Neural progenitor cell (in vitro differentiated cells): Measurements from ENCODE around the gene EFCAB6.

Source experiments
- EZH2 ChIP-seq: fragments of 200-600 bp; sonication (generic); IDR thresholded peaks from 2 replicates; pipeline ENCODE4 v1.6.1; 2017; ENCODE audit warnings: antibody characterized with exemption, mild to moderate bottlenecking, moderate library complexity
- TF ChIP-seq, protein P1 (sequence below): fragments of 200-600 bp; sonication (generic); IDR thresholded peaks from 2 replicates; pipeline ENCODE4 v1.5.1; 2017; ENCODE audit warnings: antibody characterized with exemption, mild to moderate bottlenecking

DNA sequence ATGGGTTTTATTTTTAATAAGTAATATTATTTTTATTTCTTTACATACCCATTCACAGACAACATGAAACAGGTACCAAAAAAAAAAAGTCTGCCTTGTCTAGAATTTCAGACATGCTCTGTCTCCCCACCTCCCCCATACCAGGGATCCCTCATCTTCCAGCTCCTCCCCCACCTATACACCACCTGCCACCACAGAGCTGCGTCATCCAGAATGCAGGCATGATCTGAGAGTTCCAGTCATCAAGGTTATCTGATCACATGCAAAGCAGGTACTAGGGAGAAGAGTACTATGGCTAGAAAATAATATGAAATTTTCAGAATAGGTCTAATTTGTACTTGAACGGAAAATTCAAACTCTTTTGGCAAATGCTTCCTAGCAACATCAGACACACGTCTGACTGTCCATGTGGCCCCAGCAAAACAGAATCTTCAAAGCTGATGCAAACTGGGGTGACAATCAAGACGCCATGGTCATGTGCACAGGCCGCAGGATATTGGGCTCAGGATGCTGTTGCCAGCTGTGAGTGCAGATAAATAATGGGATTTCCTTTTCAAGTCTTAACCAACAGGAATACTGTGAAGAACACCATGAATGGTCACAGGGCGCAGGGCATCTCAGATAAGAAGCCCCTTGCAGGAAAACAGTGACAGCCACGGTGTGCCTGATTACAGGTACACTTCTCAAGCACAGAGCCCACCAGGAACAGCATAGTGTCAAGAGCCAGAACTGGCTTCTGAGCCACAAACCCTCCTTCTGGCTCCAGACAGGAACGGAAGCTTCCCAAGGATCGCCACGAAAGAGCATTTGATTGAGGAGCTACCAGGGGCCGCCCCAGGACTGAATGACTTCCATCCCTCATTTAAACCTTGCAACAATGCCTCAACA lies 169.5 kb downstream of the EFCAB6 start:
- TF ChIP-seq, protein P1, sequence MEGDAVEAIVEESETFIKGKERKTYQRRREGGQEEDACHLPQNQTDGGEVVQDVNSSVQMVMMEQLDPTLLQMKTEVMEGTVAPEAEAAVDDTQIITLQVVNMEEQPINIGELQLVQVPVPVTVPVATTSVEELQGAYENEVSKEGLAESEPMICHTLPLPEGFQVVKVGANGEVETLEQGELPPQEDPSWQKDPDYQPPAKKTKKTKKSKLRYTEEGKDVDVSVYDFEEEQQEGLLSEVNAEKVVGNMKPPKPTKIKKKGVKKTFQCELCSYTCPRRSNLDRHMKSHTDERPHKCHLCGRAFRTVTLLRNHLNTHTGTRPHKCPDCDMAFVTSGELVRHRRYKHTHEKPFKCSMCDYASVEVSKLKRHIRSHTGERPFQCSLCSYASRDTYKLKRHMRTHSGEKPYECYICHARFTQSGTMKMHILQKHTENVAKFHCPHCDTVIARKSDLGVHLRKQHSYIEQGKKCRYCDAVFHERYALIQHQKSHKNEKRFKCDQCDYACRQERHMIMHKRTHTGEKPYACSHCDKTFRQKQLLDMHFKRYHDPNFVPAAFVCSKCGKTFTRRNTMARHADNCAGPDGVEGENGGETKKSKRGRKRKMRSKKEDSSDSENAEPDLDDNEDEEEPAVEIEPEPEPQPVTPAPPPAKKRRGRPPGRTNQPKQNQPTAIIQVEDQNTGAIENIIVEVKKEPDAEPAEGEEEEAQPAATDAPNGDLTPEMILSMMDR = no peak
- no peak for TF ChIP-seq EZH2
